Tibial nerve (tissue), 4 donors: Measurements from ENCODE around the gene BORCS6. TPM values are rescaled to one million over a fixed set of nuclear protein-coding genes. Genes with fewer than 3 reads are reported as not detected.
A peak's percentile ranks its signal among the peaks of the same experiment; 100 is the strongest.

Experiments
- DNase-seq, 2 donors: peaks; one replicate each; pipeline ENCODE4 v3.0.0-alpha.2; 2019; ENCODE audit warnings: low spot score in 2 of 2
- H3K27ac ChIP-seq, 4 donors: fragments of 200-600 bp; sonication (generic) in 3 of 4; one replicate each; pipeline ENCODE4 v1.5.1; 2017 to 2019; ENCODE audit warnings: mild to moderate bottlenecking in 1 of 4
- H3K27me3 ChIP-seq, 2 donors: fragments of 200-600 bp; sonication (generic) in 1 of 2; one replicate each; pipeline versions ENCODE4 v1.5.1 to v1.6.0; 2017 to 2019
- H3K36me3 ChIP-seq, 3 donors: fragments of 200-600 bp; sonication (generic); one replicate each; pipeline ENCODE4 v1.5.1; 2018 to 2019
- H3K4me1 ChIP-seq, 4 donors: fragments of 200-600 bp; sonication (generic) in 3 of 4; one replicate each; pipeline ENCODE4 v1.5.1; 2017 to 2019
- H3K4me3 ChIP-seq, 4 donors: fragments of 200-600 bp; sonication (generic) in 3 of 4; one replicate each; pipeline ENCODE4 v1.5.1; 2017 to 2019; ENCODE audit warnings: mild to moderate bottlenecking in 1 of 4, moderate library complexity in 1 of 4
- H3K9me3 ChIP-seq, 4 donors: fragments of 200-600 bp; sonication (generic) in 3 of 4; one replicate each; pipeline ENCODE4 v1.5.1; 2017 to 2019
- CTCF ChIP-seq, 5 experiments: fragments of 200-600 bp in 3 of 5; fragments of 450-650 bp in 2 of 5; sonication (generic) in 3 of 5; IDR thresholded peaks; one replicate each; pipeline ENCODE4 v1.5.1; 2016 to 2019; ENCODE audit warnings: antibody characterized with exemption in 5 of 5, mild to moderate bottlenecking in 3 of 5, moderate library complexity in 2 of 5
- EP300 ChIP-seq, 2 donors: sonication (generic); formaldehyde crosslinking; IDR thresholded peaks; one replicate each; pipeline ENCODE4 v1.6.1; 2017; ENCODE audit warnings: antibody characterized with exemption in 2 of 2, mild to moderate bottlenecking in 1 of 2
- POLR2A ChIP-seq, 2 donors: fragments of 450-650 bp; IDR thresholded peaks; one replicate each; pipeline ENCODE4 v1.6.1; 2017; ENCODE audit warnings: antibody characterized with exemption in 2 of 2, mild to moderate bottlenecking in 2 of 2, moderate library complexity in 2 of 2
- WGBS, 2 donors: methylation state at CpG; one replicate each; pipeline ENCODE4 v1.1.5; 2018; 5-methylcytosine and 5-hydroxymethylcytosine counted together
- total RNA-seq, 4 donors: library from RNA; depleted of rRNA; stranded (reverse); fragments of >200 nt; gene quantifications; one replicate each; pipeline ENCODE4 v1.1.0, GENCODE V29; 2016

The BORCS6 gene
- total RNA-seq, 4 donors from 2014 or later: 13.8 to 22.4 (median 19.4) TPM

GRCh38 chr17:8140065-8141029 lies 49.6 kb downstream of the BORCS6 start:
- Histone ChIP-seq H3K27ac (peak overlapping the region; percentile 85 to 100 (median 92)), H3K4me1 (peaks cover 0 to 67% (median 9%) of the 10 kb centered on the region in 4 donors)

GRCh38 chr17:8138672-8139371 lies 51.2 kb downstream of the BORCS6 start:
- H3K9me3 ChIP-seq: no peaks in the 10 kb centered on the region
- H3K27ac ChIP-seq: peak overlapping the region; percentile 85 to 100 (median 92)
- H3K36me3 ChIP-seq: peaks cover 10 to 44% (median 34%) of the 10 kb centered on the region in 3 donors
- 1% methylated on average over 46 of the region's 46 CpGs for WGBS, 2 donors
- H3K27me3 ChIP-seq: no peaks in the 10 kb centered on the region
- H3K4me1 ChIP-seq: peaks cover 0 to 55% (median 9%) of the 10 kb centered on the region in 4 donors
- peak overlapping the region in 2 of 4 donors; percentile 35 for H3K4me3 ChIP-seq
- peak; percentile 94 for DNase-seq
- TF ChIP-seq CTCF (IDR thresholded peaks at IDR 0.05) (peak; percentile 86 to 97 (median 91)), EP300 (IDR thresholded peaks at IDR 0.05) (peak; percentile 96 to 99), POLR2A (IDR thresholded peaks at IDR 0.05) (peak; percentile 60 to 84)

More at GRCh38 chr17:8140065-8141029, 49.6 kb downstream of the BORCS6 start:
- Histone ChIP-seq H3K36me3 (peaks cover 13 to 60% (median 46%) of the 10 kb centered on the region in 3 donors), H3K27me3 (no peaks in the 10 kb centered on the region), H3K9me3 (no peaks in the 10 kb centered on the region), H3K4me3 (no peak overlapping the region)
- TF ChIP-seq CTCF (IDR thresholded peaks at IDR 0.05) (no peak), EP300 (IDR thresholded peaks at IDR 0.05) (no peak), POLR2A (IDR thresholded peaks at IDR 0.05) (no peak)
- peak in 1 of 2 donors; percentile 19 for DNase-seq
- WGBS, 2 donors: 73 to 75% methylated on average over 18 of the region's 18 CpGs

GRCh38 chr17:8138374-8138671 lies 51.7 kb downstream of the BORCS6 start:
- no peaks in the 10 kb centered on the region for H3K27me3 ChIP-seq
- TF ChIP-seq CTCF (IDR thresholded peaks at IDR 0.05) (no peak), EP300 (IDR thresholded peaks at IDR 0.05) (no peak), POLR2A (IDR thresholded peaks at IDR 0.05) (no peak)
- H3K36me3 ChIP-seq: peaks cover 7 to 39% (median 29%) of the 10 kb centered on the region in 3 donors
- no peak for DNase-seq
- peak overlapping the region; percentile 85 to 100 (median 92) for H3K27ac ChIP-seq
- H3K9me3 ChIP-seq: no peaks in the 10 kb centered on the region
- 2% methylated on average over 7 of the region's 7 CpGs for WGBS, 2 donors
- peak overlapping the region in 2 of 4 donors; percentile 35 for H3K4me3 ChIP-seq
- H3K4me1 ChIP-seq: peaks cover 0 to 50% (median 9%) of the 10 kb centered on the region in 4 donors

Other genes with a start within 250 kb of the BORCS6 start
- gene GUCY2D, start 187.6 kb downstream of the BORCS6 start, total RNA-seq: under 1 TPM in 1 of 4 donors, not detected in 3; 0.30 TPM
- gene ALOX15B, start 151.1 kb downstream of the BORCS6 start, total RNA-seq: 10 to 100 TPM in 2 of 4 donors, 1 to 10 TPM in 2; 3.8 to 22.8 (median 9.3) TPM
- gene ALOX12B, start 102.5 kb downstream of the BORCS6 start, total RNA-seq: not detected
- gene ALOXE3, start 71.7 kb downstream of the BORCS6 start, total RNA-seq: not detected
- gene HES7, start 66.1 kb downstream of the BORCS6 start, total RNA-seq: 1 to 10 TPM in 1 of 4 donors, not detected in 3; 2.1 TPM
- 100 to 1,000 TPM; 157 to 328 (median 204) TPM for gene PER1, start 37.8 kb downstream of the BORCS6 start, total RNA-seq
- gene VAMP2, start 27.2 kb downstream of the BORCS6 start, total RNA-seq: 10 to 100 TPM; 48.0 to 72.1 (median 59.0) TPM
- gene TMEM107, start 13.8 kb downstream of the BORCS6 start, total RNA-seq: 10 to 100 TPM; 28.2 to 47.1 (median 38.2) TPM
- 10 to 100 TPM; 31.2 to 78.1 (median 39.6) TPM for gene AURKB, start 20.4 kb upstream of the BORCS6 start, total RNA-seq
- 10 to 100 TPM; 22.3 to 30.1 (median 25.3) TPM for gene CTC1, start 57.9 kb upstream of the BORCS6 start, total RNA-seq
- 10 to 100 TPM; 19.2 to 39.9 (median 29.5) TPM for gene PFAS, start 59.1 kb upstream of the BORCS6 start, total RNA-seq
- 10 to 100 TPM; 23.0 to 35.4 (median 25.1) TPM for gene RANGRF, start 98.5 kb upstream of the BORCS6 start, total RNA-seq
- 1 to 10 TPM; 2.5 to 7.0 (median 6.1) TPM for gene SLC25A35, start 105.2 kb upstream of the BORCS6 start, total RNA-seq
- 10 to 100 TPM in 2 of 4 donors, 1 to 10 TPM in 2; 6.7 to 77.7 (median 12.0) TPM for gene ARHGEF15, start 120.1 kb upstream of the BORCS6 start, total RNA-seq
- gene ODF4, start 149.7 kb upstream of the BORCS6 start, total RNA-seq: not detected
- gene RPL26, start 193.0 kb upstream of the BORCS6 start, total RNA-seq: 1,000 to 10,000 TPM; 2,635 to 3,277 (median 2,694) TPM
- under 1 TPM in 1 of 4 donors, not detected in 3; 0.59 TPM for gene RNF222, start 207.6 kb upstream of the BORCS6 start, total RNA-seq
- 100 to 1,000 TPM in 1 of 4 donors, 10 to 100 TPM in 3; 63.6 to 102 (median 84.1) TPM for gene NDEL1, start 245.7 kb upstream of the BORCS6 start, total RNA-seq